Measurements from ENCODE around the gene AKIP1.

DNA sequence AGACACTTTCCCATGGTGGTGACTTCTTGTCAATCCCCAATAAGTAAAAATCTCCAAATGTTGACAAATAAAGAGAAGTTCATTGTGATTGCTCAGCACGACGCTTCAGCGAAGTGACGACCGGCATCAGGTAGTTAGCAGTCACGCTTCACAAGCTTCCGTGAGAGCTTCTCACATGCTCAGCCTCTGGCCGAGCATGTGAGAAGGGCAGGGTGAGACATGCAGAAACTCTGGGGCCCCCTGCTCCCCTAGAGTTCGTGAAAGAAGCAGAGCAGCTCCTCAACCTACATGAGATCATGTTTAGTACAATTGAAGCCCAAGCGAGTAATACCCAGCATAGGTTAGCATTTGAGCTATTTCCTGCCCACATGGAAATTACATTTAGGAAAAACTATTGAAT, 26.2 kb downstream of the AKIP1 start:
- TF ChIP-seq, protein P1, sequence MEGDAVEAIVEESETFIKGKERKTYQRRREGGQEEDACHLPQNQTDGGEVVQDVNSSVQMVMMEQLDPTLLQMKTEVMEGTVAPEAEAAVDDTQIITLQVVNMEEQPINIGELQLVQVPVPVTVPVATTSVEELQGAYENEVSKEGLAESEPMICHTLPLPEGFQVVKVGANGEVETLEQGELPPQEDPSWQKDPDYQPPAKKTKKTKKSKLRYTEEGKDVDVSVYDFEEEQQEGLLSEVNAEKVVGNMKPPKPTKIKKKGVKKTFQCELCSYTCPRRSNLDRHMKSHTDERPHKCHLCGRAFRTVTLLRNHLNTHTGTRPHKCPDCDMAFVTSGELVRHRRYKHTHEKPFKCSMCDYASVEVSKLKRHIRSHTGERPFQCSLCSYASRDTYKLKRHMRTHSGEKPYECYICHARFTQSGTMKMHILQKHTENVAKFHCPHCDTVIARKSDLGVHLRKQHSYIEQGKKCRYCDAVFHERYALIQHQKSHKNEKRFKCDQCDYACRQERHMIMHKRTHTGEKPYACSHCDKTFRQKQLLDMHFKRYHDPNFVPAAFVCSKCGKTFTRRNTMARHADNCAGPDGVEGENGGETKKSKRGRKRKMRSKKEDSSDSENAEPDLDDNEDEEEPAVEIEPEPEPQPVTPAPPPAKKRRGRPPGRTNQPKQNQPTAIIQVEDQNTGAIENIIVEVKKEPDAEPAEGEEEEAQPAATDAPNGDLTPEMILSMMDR (IDR thresholded peaks at IDR 0.05), result no peak
- TF ChIP-seq EZH2 (IDR thresholded peaks at IDR 0.05), result no peak
